Measurements from ENCODE around the gene CORO6. TPM values are rescaled to one million over a fixed set of nuclear protein-coding genes. Genes with fewer than 3 reads are reported as not detected.

Gene CORO6
- total and polyA plus RNA-seq, 2 experiments from 2014 or later, result 2.6 to 5.2 TPM

- H3K9me3 Mint-ChIP-seq, result no peaks in the 10 kb centered on the region; the same call in 1 of the 3 replicates
- H3F3A ChIP-seq (replicated peaks; ENCODE audit: low read depth), result peaks cover 4% of the 10 kb centered on the region; the same call in 1 of the 2 replicates
- H2AFZ ChIP-seq, result no peak overlapping the region
- 0 out of 2 replicates have a peak, but pooled peaks cover 4% of the 10 kb centered on the region for H3K9me2 ChIP-seq (ENCODE audit: insufficient read depth)
- H3K4me3 Mint-ChIP-seq, result no peak overlapping the region; the same call in 2 of the 3 replicates
- no peaks in the 10 kb centered on the region for H3K36me3 ChIP-seq (ENCODE audit: insufficient read depth)
- no peaks in the 10 kb centered on the region; the same call in 2 of the 3 replicates for H3K36me3 Mint-ChIP-seq (ENCODE audit: low read depth)
- TF ChIP-seq STAT1 (IDR thresholded peaks at IDR 0.05; ENCODE audit: unreplicated experiment), result no peak
- TF ChIP-seq, protein P1, sequence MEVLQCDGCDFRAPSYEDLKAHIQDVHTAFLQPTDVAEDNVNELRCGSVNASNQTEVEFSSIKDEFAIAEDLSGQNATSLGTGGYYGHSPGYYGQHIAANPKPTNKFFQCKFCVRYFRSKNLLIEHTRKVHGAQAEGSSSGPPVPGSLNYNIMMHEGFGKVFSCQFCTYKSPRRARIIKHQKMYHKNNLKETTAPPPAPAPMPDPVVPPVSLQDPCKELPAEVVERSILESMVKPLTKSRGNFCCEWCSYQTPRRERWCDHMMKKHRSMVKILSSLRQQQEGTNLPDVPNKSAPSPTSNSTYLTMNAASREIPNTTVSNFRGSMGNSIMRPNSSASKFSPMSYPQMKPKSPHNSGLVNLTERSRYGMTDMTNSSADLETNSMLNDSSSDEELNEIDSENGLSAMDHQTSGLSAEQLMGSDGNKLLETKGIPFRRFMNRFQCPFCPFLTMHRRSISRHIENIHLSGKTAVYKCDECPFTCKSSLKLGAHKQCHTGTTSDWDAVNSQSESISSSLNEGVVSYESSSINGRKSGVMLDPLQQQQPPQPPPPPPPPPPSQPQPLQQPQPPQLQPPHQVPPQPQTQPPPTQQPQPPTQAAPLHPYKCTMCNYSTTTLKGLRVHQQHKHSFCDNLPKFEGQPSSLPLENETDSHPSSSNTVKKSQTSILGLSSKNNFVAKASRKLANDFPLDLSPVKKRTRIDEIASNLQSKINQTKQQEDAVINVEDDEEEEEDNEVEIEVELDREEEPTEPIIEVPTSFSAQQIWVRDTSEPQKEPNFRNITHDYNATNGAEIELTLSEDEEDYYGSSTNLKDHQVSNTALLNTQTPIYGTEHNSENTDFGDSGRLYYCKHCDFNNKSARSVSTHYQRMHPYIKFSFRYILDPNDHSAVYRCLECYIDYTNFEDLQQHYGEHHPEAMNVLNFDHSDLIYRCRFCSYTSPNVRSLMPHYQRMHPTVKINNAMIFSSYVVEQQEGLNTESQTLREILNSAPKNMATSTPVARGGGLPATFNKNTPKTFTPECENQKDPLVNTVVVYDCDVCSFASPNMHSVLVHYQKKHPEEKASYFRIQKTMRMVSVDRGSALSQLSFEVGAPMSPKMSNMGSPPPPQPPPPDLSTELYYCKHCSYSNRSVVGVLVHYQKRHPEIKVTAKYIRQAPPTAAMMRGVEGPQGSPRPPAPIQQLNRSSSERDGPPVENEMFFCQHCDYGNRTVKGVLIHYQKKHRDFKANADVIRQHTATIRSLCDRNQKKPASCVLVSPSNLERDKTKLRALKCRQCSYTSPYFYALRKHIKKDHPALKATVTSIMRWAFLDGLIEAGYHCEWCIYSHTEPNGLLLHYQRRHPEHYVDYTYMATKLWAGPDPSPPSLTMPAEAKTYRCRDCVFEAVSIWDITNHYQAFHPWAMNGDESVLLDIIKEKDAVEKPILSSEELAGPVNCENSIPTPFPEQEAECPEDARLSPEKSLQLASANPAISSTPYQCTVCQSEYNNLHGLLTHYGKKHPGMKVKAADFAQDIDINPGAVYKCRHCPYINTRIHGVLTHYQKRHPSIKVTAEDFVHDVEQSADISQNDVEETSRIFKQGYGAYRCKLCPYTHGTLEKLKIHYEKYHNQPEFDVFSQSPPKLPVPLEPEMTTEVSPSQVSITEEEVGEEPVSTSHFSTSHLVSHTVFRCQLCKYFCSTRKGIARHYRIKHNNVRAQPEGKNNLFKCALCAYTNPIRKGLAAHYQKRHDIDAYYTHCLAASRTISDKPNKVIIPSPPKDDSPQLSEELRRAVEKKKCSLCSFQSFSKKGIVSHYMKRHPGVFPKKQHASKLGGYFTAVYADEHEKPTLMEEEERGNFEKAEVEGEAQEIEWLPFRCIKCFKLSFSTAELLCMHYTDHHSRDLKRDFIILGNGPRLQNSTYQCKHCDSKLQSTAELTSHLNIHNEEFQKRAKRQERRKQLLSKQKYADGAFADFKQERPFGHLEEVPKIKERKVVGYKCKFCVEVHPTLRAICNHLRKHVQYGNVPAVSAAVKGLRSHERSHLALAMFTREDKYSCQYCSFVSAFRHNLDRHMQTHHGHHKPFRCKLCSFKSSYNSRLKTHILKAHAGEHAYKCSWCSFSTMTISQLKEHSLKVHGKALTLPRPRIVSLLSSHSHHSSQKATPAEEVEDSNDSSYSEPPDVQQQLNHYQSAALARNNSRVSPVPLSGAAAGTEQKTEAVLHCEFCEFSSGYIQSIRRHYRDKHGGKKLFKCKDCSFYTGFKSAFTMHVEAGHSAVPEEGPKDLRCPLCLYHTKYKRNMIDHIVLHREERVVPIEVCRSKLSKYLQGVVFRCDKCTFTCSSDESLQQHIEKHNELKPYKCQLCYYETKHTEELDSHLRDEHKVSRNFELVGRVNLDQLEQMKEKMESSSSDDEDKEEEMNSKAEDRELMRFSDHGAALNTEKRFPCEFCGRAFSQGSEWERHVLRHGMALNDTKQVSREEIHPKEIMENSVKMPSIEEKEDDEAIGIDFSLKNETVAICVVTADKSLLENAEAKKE (CRISPR knock-in tag; IDR thresholded peaks at IDR 0.05), result no peak
- TF ChIP-seq NANOG (IDR thresholded peaks at IDR 0.05; ENCODE audit: borderline replicate concordance), result no peak
- TF ChIP-seq REST (IDR thresholded peaks at IDR 0.05; ENCODE audit: unreplicated experiment), result no peak
- no peak for TF ChIP-seq POLR2AphosphoS5 (IDR thresholded peaks at IDR 0.05; ENCODE audit: low read depth)
- TF ChIP-seq JUNB (IDR thresholded peaks at IDR 0.05; ENCODE audit: unreplicated experiment), result no peak
- TF ChIP-seq, protein P2, sequence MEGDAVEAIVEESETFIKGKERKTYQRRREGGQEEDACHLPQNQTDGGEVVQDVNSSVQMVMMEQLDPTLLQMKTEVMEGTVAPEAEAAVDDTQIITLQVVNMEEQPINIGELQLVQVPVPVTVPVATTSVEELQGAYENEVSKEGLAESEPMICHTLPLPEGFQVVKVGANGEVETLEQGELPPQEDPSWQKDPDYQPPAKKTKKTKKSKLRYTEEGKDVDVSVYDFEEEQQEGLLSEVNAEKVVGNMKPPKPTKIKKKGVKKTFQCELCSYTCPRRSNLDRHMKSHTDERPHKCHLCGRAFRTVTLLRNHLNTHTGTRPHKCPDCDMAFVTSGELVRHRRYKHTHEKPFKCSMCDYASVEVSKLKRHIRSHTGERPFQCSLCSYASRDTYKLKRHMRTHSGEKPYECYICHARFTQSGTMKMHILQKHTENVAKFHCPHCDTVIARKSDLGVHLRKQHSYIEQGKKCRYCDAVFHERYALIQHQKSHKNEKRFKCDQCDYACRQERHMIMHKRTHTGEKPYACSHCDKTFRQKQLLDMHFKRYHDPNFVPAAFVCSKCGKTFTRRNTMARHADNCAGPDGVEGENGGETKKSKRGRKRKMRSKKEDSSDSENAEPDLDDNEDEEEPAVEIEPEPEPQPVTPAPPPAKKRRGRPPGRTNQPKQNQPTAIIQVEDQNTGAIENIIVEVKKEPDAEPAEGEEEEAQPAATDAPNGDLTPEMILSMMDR (conservative IDR thresholded peaks at IDR 0.05; ENCODE audit: low read depth in 2 of 2), result no peak
- no peak for TF ChIP-seq ZNF114 (CRISPR knock-in tag; IDR thresholded peaks at IDR 0.05)
- no peak for TF ChIP-seq CREB1 (CRISPR knock-in tag; IDR thresholded peaks at IDR 0.05; ENCODE audit: low read depth)
- TF ChIP-seq EZH2 (IDR thresholded peaks at IDR 0.05; ENCODE audit: low read depth, unreplicated experiment), result no peak
- TF ChIP-seq EZH2phosphoT487 (IDR thresholded peaks at IDR 0.05; ENCODE audit: unreplicated experiment), result no peak
- ATAC-seq (no peak), DNase-seq (ENCODE audit: low spot score) (peak; percentile 58)
- H3K4me2 ChIP-seq, result no peak overlapping the region; the same call in 1 of the 2 replicates
- no peaks in the 10 kb centered on the region for H3K79me2 ChIP-seq (replicated peaks; ENCODE audit: insufficient read depth)
- H3K27ac Mint-ChIP-seq, result no peak overlapping the region
- H3K27ac ChIP-seq (ENCODE audit: low read depth), result no peak overlapping the region
- no peak overlapping the region for H3K4me3 ChIP-seq
- H3K4me1 ChIP-seq (ENCODE audit: insufficient read depth), result peaks cover 31% of the 10 kb centered on the region
- H3K4me1 Mint-ChIP-seq, result peaks cover 42% of the 10 kb centered on the region
- H4K20me1 ChIP-seq (replicated peaks; ENCODE audit: insufficient read depth), result peaks cover 5% of the 10 kb centered on the region; the same call in 1 of the 2 replicates
- H3K27me3 ChIP-seq (ENCODE audit: insufficient read depth), result peaks cover 83% of the 10 kb centered on the region
- H3K27me3 Mint-ChIP-seq (ENCODE audit: insufficient read depth, low read depth, poor library complexity), result peaks cover 61% of the 10 kb centered on the region
Measured at GRCh38 chr17:29620271-29620670, 2.4 kb downstream of the CORO6 start.
